Epithelial cell of proximal tubule (primary cell): ENCODE results near the gene TFAP2A. TPM values are rescaled to one million over a fixed set of nuclear protein-coding genes. Genes with fewer than 3 reads are reported as not detected.

Source experiments
- DNase-seq: peaks from one replicate; pipeline ENCODE4 v3.0.0-alpha.2; 2011; ENCODE audit warnings: low read depth
- H3K4me3 ChIP-seq: 2 replicates; pipeline ENCODE4 v1.5.1; 2011; ENCODE audit warnings: low read depth, mild to moderate bottlenecking, low read length
- total RNA-seq: library from RNA; depleted of rRNA; stranded (reverse); fragments of >200 nt; gene quantifications from 2 replicates; pipeline ENCODE4 v1.2.3, GENCODE V29; 2015
- TF ChIP-seq, protein P1 (sequence below): conservative IDR thresholded peaks from 2 replicates; pipeline ENCODE4 v1.5.1; 2012; ENCODE audit warnings: low read depth, mild to moderate bottlenecking, low read length

TFAP2A gene
- total RNA-seq, 1 donor from 2014 or later: 17.8 TPM

DNA sequence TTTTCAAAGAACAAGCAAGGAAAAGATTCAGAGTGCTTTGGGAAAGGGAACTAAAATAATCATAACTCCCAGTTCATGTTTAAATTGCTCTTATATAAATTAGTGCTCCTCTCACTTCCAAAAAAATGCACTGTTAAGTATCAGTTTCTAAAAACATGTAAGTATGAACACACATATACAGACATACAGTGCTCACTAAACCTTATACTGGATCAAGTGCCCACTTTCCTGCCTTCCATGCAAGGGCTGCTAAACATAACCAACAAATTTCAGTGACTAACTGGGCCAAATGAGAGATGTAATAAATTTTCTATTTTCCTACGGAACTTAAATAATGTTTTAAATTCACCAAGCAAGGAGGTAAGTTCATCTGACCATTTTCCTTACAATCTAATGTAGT, 6.4 kb downstream of the TFAP2A start:
- TF ChIP-seq, protein P1, sequence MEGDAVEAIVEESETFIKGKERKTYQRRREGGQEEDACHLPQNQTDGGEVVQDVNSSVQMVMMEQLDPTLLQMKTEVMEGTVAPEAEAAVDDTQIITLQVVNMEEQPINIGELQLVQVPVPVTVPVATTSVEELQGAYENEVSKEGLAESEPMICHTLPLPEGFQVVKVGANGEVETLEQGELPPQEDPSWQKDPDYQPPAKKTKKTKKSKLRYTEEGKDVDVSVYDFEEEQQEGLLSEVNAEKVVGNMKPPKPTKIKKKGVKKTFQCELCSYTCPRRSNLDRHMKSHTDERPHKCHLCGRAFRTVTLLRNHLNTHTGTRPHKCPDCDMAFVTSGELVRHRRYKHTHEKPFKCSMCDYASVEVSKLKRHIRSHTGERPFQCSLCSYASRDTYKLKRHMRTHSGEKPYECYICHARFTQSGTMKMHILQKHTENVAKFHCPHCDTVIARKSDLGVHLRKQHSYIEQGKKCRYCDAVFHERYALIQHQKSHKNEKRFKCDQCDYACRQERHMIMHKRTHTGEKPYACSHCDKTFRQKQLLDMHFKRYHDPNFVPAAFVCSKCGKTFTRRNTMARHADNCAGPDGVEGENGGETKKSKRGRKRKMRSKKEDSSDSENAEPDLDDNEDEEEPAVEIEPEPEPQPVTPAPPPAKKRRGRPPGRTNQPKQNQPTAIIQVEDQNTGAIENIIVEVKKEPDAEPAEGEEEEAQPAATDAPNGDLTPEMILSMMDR: no peak
- DNase-seq: no peak
- no peak overlapping the region for H3K4me3 ChIP-seq

DNA sequence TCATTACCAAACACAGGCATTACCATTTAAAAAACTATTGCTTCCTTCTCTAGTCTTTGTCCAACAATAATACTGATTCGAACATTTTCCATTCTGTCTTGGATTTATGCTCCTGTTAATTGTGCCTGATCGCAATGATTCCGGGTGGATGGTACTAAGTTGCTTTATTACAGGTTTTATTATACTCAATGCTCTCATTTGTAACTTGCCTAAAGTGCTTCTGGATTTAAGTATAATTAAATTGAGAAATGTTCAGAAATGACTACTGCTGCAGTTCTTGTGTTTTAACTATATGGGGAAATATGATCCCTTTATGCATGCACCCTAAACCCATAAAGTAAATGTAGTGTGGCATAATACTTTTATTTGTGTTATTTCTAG, 7.2 kb downstream of the TFAP2A start:
- DNase-seq: no peak
- H3K4me3 ChIP-seq: no peak overlapping the region
- TF ChIP-seq, protein P1: no peak

DNA sequence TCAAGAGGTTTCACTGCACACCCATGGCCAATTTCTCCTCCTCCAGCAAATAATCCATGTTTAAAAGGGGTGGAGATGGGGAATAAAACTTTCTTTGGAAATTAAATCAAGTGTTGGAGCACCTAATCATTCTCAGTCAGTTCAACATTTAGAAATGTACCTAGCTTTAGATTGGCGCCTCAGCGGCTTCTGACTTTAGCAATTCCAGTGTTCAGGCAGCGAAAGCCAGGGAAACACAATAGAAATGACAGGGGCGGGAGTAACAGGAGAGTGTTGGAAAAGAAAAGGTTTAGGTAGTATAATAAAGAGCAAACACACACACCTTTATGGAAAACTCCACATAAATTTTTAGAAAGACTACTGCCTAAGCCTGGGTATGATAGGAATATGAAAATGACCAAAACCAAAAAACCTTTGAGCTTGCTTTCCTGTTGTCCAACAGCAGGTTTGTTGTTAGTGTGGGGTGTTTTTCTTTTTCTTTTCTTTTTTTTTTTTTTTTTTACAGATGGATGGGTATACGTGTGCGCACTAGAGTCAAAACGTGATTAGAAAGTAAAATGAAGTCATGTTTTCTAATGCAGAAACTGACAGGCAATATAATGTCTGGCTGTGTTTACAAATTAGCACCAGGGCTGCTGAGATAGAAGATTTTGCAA, 7.7 kb downstream of the TFAP2A start:
- TF ChIP-seq, protein P1: no peak
- DNase-seq: no peak
- no peak overlapping the region for H3K4me3 ChIP-seq

DNA sequence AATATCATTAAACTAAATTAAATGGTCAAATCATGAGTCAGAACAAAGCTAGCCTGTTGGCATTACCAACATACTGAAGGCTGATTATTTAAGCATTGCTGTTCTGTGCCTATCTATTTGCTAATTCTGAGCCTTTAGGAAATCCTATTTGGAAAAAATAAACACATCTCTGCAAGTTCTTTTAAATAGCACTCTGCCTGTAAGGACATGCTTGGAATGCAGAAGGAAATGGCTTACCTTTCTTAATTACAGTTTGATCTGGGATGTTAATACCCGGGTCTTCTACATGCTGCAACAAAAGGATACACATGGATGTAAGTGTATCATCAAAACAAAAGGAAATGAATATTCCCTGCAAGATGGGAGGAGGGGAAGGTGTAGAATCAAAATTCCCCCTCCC, 8.3 kb downstream of the TFAP2A start:
- TF ChIP-seq, protein P1: no peak
- DNase-seq: no peak
- H3K4me3 ChIP-seq: no peak overlapping the region

DNA sequence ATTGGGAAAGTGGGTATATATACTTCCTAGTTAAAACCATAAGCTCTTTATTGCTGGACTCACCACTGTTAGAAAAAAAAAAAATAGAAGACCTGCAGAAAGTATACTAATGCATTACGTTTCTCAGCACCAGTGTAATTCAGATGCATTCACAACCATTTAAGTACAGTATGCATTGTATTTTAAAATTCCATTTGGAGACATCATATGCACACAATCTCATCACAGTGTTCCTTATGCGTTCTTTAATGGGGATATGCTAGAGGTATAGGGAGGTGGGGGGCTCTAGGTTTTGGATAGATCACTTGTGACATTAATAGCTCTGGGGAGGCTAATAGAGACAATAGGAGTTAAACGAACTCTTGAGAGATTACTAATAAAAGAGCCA, 9.4 kb downstream of the TFAP2A start:
- no peak for DNase-seq
- peak overlapping the region; percentile 62 for H3K4me3 ChIP-seq
- TF ChIP-seq, protein P1: no peak

DNA sequence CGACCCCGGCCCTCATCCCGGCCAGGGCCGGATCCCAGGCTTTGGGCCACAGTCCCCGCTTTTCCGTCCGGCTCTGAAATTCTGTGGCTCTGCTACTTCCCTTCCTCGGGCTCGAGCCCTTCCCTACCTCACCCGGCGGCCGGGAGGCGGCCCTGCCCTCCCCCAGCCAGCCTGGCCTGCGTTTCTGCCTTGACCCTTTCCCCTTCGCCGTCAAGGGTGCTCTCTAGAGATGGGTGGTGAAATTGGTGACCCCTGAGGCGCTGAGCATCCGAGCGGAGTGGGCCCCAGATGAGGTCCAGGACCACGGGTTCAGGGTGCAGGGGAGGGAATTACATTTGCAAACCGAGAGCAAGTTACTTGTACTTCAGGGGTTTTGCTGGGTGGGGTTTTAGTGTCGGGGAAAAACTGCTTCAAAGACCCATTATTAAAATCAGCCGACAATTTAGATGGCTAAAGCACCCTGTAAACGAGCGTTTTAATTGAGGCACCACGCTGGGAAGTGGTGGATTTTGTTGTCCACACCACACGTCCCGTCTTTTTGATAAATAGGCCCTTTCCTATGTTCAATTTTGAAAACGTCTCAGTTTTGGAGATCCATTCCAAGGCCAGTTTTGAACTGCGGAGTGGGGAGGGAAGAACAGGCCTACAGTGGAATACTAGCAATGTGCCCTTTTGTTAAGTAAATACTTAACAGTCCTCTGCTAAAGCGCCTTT, 9.9 kb downstream of the TFAP2A start:
- no peak for DNase-seq
- TF ChIP-seq, protein P1: no peak
- H3K4me3 ChIP-seq: peak overlapping the region; percentile 62
